DMS 273 treated with DMSO at 0.1 percent for 48 hours (cell line): ENCODE results near the gene SAXO1.
"Not testable (repeated sequence)": the region's sequence is repeated elsewhere in the genome, so short reads cannot be mapped to it uniquely, and the experiment has no call there.

Experiments
- DNase-seq: peaks from one replicate; lab custom pipeline; 2025; lab: John Stamatoyannopoulos, UW

Gene SAXO1

GRCh38 chr9:19033015-19033414 lies at the start of gene SAXO1:
TSS of gene SAXO1 (minus strand) at chr9:19033209. CDS start at chr9:19032908, 301 bp downstream.
- no peak for DNase-seq

DNA sequence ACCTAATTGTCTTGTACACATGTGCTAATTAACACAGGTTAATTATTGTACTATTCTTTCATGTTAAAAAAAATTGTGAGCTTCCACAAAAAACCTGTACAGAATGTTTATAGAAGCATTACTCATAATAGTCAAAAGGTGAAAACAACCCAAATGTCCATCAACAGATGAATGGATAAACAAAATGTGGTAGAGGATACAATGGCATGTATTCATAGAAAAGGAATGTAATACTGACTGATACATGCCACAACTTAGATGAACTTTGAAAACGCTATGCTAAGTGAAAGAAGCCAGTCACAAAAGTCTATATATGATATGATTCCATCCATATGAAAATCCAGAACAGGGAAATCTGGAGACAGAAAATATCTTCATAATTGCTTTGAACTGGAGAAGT lies 41.8 kb upstream of the SAXO1 start:
- no peak for DNase-seq

- DNase-seq, result no peak
These were observed 41.2 kb upstream of the SAXO1 start for GRCh38 chr9:19074229-19074628.

DNA sequence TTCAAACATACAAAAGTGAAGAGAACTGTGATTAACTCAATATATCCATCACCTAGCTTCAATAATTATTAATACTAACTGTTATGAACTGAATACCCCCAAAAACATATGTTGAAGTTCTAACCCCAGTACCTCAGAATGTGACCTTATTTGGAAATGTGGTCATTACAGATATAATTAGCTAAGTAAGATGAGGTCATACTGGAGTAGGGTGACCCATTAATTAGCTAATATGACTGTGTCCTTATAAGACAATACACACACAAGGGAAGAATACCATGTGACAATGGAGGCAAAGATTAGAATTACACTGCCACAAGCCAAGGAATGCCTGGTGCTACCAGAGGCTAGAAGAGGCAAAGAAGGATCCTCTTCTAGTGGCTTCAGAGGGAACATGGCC lies 24.0 kb upstream of the SAXO1 start:
- DNase-seq, result no peak

- no peak for DNase-seq
These were observed 17.9 kb upstream of the SAXO1 start for GRCh38 chr9:19050637-19051591.

DNA sequence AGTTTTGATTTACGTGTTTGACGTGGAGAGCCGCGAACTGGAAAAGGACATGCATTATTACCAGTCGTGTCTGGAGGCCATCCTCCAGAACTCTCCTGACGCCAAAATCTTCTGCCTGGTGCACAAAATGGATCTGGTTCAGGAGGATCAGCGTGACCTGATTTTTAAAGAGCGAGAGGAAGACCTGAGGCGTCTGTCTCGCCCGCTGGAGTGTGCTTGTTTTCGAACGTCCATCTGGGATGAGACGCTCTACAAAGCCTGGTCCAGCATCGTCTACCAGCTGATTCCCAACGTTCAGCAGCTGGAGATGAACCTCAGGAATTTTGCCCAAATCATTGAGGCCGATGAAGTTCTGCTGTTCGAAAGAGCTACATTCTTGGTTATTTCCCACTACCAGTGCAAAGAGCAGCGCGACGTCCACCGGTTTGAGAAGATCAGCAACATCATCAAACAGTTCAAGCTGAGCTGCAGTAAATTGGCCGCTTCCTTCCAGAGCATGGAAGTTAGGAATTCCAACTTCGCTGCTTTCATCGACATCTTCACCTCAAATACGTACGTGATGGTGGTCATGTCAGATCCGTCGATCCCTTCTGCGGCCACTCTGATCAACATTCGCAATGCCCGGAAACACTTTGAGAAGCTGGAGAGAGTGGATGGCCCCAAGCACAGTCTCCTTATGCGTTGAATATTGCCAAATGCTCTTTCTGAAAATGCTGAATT lies 17.1 kb upstream of the SAXO1 start:
- no peak for DNase-seq

DNA sequence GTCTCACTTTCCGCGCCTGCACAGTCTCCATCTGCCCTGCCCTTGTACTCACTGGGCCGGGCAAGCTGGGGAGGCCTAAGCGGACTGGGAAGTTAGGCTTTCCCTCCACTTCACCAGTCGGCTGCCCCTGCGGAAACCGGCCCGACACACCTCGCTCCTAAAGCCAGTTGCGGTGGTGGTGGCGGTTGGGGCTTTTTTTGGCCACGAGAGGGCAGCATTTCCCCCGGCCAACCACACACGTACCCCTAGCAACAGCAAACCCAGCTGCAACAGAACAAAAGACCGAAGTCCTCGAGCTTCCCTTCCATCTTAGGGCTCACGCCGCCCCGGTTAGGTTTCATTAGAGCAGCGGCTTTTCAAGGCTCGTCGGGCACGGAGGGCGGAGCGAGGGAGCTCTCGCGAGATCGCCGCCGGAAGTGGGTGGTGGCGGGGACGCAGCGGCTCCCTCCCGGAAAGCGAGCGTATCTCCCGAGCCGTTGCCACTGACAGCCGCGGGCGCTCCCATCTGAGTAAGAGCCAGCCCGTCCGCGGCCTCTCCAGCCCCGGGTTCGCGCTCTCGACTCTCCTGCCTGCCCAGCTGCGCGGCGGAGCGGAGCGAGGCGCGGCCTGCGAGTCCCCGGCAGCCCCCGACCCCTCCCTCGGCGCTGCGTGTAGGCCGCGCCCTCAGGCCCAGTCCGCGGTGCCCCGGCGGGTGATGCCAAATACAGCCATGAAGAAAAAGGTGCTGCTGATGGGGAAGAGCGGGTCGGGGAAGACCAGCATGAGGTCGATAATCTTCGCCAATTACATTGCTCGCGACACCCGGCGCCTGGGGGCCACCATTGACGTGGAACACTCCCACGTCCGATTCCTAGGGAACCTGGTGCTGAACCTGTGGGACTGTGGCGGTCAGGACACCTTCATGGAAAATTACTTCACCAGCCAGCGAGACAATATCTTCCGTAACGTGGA lies 16.2 kb upstream of the SAXO1 start, which contains the start of gene RRAGA:
Gene RRAGA, plus strand, starts transcription at position 462 of the 951 bp plus-strand sequence. Its CDS starts 233 bp downstream, at position 695.
- DNase-seq, result peak; percentile 85

DNA sequence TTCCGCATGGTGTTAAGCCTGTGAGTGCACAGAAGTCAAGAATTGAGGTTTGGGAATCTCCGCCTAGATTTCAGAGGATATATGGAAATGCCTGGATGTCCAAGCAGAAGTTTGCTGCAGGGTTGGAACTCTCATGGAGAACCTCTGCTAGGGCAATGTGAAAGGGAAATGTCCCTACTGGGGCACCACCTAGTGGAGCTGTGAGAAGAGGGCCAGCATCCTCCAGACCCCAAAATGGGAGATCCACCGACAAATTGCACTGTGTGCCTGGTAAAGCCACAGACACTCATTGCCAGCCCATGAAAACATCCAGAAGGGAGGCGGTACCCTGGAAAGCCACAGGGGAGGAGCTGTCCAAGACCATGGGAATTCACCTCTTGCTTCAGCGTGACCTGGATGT lies 3.6 kb upstream of the SAXO1 start:
- DNase-seq, result no peak

DNA sequence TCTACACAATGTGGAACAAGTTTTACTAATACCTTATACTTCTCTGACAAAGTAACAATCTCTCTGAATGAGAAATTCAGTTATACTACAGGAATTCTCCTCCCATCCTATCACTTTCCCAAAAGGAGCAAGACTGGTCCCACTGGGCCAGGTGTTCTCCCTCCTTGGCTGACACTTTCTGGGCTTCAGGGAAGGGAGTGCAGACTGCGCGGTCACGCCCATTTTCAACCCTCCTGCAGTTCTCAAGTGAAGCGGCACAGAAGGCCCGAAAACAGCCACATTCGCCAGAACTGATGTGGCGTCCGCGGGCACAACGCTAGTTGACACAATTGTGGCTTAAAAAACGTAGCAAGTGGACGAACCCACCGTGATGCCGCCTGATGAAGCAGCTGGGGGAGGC lies 603 bp downstream of the SAXO1 start:
- no peak for DNase-seq

- DNase-seq, result no peak
These were observed 2.1 kb downstream of the SAXO1 start for GRCh38 chr9:19030899-19031298.

- peak; percentile 27 for DNase-seq
These were observed 4.1 kb downstream of the SAXO1 start for GRCh38 chr9:19028835-19029451.

- DNase-seq, result no peak
These were observed 5.2 kb downstream of the SAXO1 start for GRCh38 chr9:19027825-19028224.

- no peak for DNase-seq
These were observed 6.6 kb downstream of the SAXO1 start for GRCh38 chr9:19026375-19026774.

DNA sequence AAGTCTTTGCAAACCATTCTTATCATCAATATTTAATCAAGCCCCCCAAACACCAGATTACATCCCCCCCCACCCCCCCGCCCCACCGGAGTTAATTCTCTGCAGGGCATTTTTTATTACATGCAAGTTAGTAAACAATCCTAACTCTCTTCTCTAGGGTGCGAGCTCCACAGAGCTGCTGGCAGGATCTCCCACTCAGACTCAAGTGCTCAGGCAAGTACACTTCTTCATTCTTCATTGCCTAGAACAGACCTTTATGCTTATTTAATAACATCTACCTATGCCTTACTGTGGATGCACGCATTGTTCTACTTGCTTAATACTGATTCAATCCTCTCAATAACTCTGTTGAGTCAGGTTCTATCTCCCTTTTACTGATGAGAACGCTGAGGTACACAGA lies 9.9 kb downstream of the SAXO1 start:
- DNase-seq, result no peak

- no peak for DNase-seq
These were observed 10.8 kb downstream of the SAXO1 start for GRCh38 chr9:19022206-19022605.

DNA sequence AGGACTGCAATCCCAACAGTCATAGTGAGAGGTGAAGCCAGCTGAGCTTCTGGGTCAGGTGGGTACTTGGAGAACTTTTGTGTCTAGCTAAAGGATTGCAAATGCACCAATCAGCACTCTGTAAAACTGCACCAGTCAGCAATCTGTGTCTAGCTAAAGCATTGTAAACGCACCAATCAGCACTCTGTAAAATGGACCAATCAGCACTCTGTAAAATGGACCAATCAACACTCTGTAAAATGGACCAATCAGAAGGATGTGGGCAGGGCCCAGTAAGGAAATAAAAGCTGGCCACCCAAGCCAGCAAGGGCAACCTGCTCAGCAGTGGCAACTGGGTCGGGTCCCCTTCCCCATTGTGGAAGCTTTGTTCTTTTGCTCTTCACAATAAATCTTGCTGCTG lies 11.4 kb downstream of the SAXO1 start:
- not testable (repeated sequence) for DNase-seq

GRCh38 chr9:19020886-19021455 lies 12.0 kb downstream of the SAXO1 start:
- DNase-seq, result no peak

DNA sequence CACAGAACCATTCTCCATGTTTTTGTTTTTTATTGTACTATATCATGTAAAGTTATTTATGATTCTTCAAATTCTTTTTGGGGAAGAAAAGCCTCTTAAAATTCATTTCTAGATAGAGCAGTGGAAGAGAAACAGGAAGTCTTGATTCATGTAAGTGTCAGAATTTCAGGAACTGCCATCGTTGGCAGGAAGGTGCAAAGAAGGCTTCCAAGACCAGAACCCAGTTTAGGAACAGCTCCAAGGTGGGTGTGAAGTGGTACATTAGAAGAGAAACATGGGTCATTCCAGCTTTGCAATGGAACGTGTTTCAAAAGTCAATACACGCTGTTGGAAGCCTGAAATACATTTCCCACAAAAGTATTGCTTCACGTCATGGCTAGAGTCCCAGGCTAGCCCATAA lies 14.8 kb downstream of the SAXO1 start:
- DNase-seq, result no peak

DNA sequence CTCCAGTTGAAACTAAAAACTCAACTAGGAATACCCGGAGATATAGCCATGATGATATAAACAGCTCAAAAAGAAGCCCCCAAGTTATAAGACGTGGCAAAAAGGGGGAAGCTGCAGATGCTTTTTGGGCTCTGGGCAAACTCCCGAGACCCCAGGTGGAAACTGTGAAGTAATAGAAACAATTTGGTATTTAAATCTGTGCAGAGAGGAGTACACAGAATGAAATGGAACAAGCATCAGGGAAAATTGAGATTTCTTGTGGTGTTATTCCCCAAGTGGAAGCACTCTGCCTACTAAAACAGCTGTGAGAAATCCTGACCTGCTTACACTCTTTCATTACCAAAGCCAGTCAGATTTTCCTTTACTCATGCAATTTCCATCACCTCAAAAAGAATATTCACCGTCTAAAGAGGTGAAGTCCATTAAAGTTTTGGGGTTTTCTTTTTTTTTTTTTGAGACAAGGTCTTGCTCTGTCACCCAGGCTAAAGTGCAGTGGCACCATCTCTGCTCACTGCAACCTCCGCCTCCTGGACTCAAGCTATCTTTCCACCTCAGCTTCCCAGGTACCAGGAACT lies 23.5 kb downstream of the SAXO1 start:
- DNase-seq, result no peak

DNA sequence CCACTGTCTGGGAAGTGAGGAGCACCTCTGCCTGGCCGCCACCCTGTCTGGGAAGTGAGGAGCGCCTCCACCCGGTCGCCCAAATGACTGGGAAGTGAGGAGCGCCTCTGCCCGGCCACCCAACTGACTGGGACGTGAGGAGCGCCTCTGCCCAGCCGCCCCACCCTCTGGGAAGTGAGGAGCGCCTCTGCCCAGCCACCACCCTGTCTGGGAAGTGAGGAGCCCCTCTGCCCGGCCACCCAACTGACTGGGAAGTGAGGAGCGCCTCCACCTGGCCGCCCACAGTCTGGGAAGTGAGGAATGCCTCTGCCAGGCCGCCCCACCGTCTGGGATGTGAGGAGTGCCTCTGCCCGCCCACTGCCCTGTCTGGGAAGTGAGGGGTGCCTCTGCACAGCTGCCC lies 32.9 kb downstream of the SAXO1 start:
- no peak for DNase-seq
